NCI-H146 treated with DMSO at 0.1 percent for 48 hours (cell line): ENCODE results near the gene BMPR1A.

ENCODE experiments used
- DNase-seq: peaks from one replicate; lab custom pipeline; 2025; ENCODE audit not compliant: unreplicated experiment; lab: John Stamatoyannopoulos, UW

The BMPR1A gene

DNA sequence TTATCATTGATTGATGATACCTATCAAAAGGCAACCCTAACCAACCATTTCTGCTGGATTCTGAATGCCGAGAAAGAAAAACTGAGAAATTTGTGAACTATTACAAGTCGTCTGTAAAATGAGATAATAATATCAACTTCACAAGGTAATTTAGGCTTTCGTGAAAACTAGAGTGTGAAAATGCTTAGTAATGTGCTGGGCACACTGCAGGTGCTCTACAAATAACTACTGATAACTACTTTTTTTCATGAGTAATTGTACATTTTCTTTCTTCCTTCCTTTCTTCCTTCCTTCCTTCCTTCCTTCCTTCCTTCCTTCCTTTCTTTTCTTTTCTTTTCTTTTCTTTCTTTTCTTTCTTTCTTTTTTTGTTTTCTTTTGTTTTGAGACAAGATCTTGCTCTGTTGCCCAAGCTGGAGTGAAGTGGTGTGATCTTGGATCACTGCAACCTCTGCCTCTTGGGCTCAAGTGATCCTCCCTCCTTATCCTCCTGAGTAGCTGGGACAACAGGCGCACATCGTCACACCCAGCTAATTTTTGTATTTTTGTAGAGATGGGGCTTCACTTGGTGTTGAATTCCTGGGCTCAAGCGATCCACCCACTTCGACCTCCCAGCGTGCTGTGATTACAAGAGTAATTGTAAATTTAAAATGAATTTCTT, 42.9 kb downstream of the BMPR1A start:
- DNase-seq, result no peak

DNA sequence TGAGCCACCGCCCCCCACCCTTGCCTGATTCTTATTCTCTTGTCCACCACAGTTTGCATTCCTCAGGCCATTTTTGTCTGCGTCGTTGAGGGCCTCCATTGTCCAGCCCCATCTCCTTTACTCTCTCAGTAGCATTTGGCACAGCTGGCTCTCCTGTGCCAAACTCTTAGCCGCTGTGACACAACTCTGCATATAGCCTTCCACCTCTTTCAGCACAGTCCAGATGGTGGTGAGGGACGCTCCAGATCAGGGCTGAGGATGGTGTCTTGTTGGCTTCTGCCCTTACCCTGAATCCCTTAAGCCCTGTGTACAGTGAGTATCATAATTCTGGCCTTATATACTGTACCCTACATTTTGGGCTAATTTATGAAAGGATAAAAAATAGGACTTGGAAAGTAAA, 45.6 kb downstream of the BMPR1A start:
- no peak for DNase-seq

DNA sequence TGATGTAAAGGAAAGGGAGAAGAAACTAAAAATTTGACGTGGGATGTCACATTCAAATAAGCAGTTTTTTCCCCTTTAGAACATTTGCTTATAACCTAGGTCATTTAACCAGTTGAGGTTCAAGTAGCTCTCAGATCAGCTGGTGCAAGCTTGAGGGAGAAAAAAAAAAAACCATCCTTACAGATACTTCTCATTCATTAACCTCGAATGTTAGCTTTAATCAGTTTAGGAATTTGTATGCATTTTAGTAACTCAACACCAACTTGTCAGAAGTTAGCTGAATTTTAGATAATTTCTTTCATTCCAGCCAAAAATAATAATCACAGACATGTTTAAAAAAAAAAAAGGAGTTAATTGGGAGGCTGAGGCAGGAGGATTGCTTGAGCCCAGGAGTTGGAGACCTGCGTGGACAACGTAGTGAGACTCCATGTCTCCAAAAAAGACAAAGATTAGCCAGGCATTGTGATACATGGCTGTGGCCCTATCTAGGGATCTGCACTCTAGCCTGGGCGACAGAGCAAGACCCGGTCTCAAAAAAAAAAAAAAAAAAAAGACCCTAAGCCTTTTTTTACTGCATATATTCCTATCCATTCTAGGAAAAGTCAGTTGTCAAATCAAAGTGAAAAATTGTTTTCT, 46.2 kb downstream of the BMPR1A start:
- DNase-seq, result no peak

DNA sequence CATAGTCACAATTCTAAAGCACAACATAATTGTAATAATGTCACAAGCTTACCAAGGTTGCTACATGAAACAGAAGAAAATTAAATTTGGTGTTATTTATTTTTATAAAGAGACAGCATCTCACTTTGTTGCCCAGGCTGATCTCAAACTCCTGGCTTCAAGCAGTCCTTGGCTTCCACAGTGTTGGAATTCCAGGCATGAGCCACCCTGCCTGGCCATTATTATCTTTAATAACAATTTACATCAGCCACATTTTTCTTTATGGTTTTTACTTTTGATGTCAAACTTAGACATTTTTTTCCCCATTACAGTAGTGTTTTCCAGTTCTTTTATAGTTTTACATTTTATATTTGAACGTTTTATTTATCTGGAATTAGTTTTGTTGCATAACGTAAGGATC, 46.7 kb downstream of the BMPR1A start:
- no peak for DNase-seq

DNA sequence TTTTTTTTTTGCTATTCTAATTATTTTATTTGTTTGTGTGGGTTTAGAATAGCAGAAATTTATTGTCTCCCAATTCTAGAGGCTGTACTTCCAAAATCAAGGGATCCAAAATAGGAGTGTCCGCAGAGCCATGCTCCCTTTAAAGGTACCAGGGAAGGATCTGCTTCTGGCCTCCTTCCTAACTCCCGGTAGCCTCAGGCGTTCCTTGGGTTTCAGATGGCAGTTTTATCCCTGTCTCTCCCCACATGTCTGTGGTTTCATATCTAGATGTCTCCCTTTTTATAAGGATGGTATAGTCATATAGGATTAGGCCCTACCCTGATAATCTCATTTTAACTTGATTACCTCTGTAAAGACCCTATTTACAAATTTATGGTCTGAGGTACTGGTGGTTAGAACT, 48.4 kb downstream of the BMPR1A start:
- no peak for DNase-seq

DNA sequence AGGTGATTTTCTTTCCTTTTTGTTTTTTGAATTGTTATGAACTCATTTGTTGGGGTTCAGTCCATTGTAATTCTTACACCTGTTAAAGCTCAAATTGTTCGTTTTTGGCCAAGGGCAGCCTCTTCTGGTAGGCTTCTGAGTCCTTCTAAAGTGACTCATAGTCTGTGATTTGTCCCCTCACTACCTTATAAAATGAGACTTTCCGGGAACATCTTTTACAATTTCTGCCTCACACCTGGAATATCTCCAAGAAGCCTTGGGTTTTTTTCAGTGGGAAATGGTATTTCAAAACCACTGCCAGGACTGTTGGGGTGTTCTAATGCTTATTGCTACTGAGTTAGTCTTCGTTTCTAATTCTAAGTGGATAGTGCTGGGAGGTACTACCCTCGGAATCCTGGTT, 56.7 kb downstream of the BMPR1A start:
- DNase-seq, result no peak

DNA sequence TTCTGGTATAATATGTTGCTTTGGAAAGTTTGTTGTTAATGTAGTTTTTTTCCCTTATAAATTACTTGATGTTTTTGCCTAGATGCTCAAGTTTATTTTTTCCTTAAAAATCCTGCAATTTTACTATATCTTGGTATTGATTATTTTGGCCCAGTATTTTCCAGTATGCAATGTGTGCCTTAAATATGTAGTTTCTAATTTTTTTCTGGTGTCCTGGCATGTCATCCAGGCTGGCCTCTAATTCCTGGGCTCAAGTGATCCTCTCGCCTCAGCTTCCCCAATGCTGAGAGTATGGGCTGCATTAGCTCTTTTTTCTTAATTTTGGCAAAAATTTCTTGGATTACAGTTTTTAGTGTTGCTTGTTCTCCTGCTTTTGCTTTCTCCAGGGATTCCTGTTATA, 57.6 kb downstream of the BMPR1A start:
- no peak for DNase-seq

DNA sequence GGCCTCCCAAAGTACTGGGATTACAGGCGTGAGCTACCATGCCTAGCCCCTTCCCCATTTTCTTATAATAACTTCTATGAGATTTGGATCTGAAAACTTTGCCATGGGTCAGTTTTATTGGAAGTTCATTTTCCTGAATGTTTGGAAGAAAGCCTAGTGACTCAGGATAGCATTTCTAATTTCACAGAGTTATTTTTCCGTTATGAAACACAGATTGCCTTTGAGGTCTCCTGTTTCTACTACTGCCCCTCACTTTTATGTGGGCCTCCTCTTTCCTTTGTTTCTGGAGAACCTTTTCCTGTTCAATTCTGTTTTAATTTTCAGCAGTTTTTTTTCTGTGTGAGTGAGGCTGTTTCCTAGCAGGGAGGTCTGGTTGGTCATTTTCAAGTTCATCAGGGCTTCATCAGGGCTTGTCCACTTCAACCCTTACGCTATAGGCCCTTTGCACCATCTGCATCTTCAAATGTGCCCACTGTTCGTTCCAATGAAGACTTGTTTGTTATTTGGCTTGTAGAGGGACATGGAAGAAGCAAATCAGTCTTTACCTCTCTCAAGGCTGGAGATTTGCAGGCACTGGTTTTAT, 58.7 kb downstream of the BMPR1A start:
- DNase-seq, result no peak

DNA sequence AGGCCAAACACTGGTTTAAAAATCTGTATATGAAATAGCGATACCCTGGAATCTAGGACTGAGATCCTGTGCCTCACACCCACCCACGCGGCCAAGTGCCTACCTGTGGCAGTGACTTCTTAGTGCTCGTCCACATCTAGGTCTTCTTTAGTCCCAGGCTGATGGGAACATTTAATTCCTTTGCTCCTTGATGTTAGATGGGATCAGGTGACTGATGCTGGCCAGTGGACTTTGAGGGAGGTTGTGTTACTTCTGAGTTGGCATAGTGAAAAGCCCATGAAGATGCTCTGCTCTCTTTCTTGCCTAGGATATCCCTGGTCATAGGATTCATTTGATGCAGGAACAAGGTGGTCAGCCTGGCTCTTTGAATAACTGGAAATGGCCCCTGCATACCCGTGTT, 59.2 kb downstream of the BMPR1A start:
- no peak for DNase-seq

DNA sequence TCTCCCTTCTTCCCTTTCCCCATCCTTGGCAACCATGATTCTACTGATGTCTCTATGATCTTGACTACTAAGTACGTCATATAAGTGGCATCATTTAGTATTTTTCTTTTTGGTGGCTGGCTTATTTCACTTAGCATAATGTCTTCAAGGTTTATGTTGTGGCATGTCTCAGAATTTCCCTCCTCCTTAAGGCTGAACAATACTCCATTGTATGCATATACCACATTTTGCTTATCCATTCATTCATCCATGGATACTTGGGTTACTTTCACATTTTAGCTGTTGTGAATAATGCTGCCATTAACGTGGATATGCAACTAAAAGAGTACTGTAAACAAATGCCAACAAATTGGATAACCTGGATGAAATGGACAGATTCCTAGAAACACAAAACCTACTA, 60.8 kb downstream of the BMPR1A start:
- DNase-seq, result no peak

DNA sequence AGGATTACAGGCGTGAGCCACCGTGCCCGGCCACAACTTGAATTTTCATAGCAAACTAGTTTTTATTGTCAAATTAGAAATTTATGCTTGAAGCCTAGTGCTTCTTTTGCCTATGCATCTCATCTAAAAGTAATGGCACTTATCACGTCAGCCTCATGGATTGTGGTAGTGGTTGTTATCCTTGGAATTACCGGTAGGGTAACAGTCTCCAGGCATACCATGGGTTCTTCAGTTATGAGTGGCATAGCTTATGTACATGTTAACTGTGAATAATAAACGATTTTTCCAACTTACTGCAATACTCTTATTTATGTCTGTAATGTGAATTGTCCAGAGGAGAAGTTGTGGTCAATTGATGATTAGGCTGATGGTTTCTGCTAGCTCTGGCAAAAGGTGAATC, 63.1 kb downstream of the BMPR1A start:
- no peak for DNase-seq

DNA sequence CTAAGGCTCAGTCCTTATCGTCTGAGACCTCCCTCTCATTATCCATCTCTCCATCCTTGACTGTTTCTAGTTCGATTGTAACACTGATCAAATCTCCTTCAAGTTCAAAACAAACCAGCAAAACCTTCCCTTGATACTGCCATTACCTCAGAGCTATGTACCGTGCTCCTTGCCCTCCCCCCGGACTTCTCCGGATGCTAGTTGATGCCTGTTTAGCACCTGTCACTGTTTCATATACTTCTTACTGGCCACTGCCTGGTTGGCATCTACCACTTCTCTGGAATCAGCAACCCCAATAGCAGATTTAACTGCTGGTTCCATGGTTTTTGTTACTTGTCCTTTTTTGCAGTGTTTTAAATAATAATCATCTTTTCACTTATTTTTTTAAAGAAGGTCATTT, 64.1 kb downstream of the BMPR1A start:
- no peak for DNase-seq

DNA sequence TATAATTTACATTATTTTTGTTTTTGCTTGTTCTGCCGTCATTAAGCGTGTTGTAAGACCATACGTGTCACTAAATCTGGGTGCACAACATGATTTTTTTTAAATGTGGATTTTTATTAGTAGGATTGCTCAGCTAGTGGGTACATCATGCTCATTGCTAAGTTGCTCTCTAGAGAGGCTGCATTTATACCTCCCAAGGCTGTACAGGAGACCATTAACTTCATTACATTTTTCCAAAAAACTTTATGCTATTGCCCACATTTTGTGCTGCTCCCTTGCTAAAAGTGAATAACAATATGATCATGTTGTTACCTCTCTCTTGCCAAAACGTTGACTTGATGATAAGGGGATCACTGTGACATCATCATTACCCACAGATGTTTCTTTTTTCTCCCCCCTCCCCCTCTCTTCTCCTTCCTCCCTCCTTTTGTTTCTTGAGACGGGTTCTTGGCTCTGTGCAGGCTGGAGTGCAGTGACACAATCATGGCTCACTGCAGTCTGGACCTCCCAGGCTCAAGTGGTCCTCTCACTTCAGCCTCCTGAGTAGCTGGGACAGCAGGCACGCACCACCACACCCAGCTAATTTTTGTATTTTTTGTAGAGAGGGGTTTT, 65.1 kb downstream of the BMPR1A start:
- no peak for DNase-seq

DNA sequence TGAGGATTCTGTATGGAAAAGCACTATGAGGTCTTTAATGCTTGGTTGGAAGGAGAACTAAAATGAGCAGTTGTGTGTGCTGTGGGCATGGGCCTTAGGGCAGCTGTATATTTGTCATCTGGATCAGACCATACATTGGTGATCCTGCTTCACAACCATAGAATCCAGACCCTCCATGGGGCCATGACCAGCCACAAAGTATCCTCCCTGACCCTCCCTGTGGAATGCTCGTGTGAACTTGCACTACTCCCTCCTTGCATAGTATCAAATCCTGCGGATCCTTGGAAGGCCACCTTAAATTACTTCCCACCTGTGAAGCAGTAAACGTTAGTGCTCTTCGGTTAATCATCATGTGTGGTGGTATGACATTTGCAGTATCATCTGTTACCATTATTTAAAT, 67.1 kb downstream of the BMPR1A start:
- no peak for DNase-seq

DNA sequence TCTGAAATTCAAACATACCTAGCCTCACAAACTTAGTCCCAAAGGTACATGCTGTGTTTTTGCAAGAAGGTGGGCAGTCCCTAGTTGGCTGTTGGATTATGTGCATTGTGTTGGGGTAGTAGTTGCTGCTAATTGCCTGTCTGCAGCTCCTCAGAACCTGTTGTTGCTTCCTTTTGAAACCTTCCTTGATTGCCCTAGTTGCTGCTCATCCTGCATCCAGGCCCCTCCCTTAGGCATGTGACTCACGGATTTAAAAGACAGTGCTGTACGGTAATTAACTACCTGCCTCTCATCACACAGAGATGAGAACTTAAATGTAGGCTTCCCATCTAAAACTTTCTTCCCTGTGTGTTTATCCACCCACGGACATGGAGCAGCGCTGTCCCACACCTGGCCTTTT, 67.7 kb downstream of the BMPR1A start:
- no peak for DNase-seq

DNA sequence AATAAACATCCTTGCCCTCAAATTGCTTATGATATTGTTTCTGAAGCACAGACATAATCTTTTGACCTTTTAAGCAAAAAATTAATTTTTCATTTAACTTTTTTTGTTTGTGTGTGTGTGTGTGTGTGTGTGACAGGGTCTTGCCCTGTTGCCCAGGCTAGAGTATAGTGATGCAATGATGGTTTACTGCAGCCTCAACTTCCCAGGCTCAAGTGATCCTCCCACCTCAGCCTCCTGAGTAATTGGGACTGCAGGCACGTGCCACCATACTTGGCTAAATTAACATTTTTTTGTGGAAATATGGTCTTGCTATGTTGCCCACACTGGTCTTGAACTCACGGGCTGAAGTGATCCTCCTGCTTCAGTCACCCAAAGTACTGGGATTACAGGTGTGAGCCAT, 68.9 kb downstream of the BMPR1A start:
- DNase-seq, result no peak

DNA sequence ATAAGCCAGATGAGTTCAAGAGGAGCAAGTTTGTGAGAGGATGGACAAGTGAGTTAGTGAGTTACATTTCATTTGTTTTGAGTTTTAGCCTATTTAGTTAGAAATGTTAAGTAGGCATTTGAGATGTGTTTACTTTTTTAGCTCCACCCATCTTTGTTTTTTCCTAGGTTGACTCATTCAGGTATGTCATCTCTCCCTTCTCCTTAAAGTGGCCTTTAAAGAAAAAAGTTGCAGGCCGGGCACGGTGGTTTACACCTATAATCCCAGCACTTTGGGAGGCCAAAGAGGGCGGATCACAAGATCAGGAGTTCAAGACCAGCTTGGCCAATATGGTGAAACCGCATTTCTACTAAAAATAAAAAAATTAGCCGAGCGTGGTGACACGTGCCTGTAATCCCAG, 71.2 kb downstream of the BMPR1A start:
- DNase-seq, result no peak

DNA sequence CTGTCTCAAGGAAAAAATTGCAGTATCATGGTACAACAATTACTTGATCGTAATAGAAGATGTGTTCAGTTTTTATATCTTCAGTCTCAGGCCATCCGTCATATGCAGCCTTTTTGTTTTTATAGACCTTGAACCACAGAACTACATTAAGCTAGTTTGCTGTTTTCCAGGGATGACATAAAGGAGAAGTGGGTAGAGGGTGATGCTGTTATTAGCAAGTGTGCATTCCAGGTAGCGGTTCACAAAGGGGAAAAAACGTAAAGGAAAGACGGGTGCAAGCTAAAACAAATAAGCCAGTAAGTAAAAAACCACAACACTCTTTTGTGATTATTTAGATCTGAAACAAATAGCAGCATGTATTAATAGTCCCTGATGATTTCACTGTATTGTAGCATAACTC, 71.7 kb downstream of the BMPR1A start:
- no peak for DNase-seq

DNA sequence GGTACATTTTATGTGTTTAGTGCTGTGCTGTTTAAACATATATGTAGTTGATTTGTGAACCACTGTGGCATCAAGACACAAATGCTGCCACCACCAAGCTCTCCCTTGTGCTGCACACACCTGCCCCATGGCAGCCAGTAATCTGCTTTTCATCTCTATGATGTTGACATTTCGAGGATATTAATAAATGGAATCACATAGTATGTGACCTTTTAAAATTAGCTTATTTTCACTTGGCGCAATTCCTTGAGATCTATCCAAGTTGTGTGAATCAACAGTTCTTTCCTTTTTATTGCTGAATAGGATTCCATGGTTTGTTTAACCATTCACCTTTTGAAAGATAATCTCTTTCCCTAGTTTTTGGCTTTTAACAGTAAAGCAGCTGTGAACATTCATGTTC, 73.1 kb downstream of the BMPR1A start:
- no peak for DNase-seq

DNA sequence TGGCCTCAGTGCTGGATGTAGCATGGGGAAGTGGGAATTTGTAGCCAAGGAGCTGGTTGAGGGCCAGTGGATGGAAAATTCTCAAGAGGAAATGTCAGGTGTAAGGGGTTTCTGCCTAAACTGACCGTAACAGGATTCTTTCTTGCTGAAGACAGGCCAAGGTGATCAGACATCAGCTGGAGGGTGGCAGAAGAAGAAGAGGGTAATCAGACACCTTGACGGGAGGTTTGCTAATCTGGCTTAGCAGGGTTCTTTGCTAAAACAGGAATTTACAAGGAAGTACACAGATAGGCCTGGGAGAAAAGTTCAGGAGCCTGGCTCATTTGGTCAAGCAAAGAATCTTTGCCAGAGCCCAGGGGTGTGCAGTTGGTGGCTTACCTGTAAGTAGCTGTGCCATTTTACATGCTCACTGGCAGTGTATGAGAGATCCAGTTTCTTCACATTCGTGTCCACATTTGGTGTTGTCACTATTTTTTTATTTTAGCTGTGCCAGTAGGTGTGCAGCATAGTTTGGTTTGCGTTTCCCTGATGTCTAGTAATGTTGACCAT, 73.7 kb downstream of the BMPR1A start:
- DNase-seq, result no peak

DNA sequence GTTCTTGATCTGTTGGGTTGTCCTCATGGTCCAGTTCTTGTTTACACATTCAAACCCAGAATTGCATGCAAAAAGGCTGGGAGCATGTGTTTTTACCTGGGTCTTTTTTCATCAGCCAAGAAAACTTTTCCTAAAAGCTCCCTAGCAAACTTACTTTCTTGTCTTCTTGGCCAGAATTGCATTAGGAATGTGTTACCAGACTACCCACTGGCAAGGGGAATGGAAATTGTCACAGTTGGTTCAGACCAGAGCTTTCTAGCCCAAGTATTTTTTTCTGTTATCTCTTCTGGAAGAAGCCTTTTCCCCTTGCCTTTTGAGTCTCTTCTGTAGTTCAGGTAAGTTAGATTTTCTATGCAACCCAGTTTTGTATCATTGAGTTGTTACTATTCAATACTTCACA, 77.5 kb downstream of the BMPR1A start:
- no peak for DNase-seq

DNA sequence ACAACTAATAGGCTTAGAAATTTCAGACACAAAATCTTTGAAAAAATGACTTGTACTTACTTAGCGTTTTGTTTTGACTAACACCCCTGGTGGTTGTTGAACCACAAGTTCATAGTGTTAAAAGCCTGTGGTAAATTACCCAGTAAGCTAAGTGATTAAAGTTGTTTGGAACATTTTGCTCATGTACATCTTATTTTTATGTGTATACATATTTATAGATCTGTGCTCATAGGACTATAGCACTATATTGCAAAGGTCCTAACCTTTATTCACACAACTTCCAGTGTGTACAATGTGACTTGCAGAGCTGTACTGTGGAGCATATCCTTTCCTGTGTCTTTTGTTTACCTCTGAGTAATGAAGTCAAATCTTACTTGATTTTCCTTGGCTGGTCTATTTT, 79.6 kb downstream of the BMPR1A start:
- no peak for DNase-seq
